ENCODE data around the gene ABHD11. TPM values are rescaled to one million over a fixed set of nuclear protein-coding genes. Genes with fewer than 3 reads are reported as not detected.
"Not testable (repeated sequence)": the region's sequence is repeated elsewhere in the genome, so short reads cannot be mapped to it uniquely, and the experiment has no call there.

ABHD11 gene
- total and polyA plus RNA-seq, 2 donors, result 5.8 to 22.6 TPM

DNA sequence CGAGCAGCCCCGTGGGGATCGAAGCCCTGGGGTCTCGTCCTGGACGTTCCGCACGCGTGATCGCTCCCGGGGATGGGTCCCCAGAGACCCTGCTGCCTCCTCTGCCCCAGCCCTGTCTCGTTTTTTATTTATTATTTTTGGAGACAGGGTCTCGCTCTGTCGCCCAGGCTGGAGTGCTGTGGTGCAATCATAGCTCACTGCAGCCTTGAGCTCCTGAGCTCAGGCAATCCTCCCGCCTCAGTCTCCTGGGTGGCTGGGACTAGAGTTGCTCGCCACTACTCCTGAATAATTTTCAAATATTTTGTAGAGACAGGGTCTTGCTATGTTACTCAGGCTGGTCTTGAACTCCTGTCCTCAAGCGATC, 18.8 kb downstream of the ABHD11 start:
- H3K27ac ChIP-seq (ENCODE audit: low read depth), result no peak overlapping the region
- H3K4me3 ChIP-seq (ENCODE audit: low read depth, low read length), result peak overlapping the region; percentile 86
- DNase-seq (ENCODE audit: extremely low spot score), result no peak
- no peaks in the 10 kb centered on the region for H3K36me3 ChIP-seq (ENCODE audit: insufficient read depth)
- no peaks in the 10 kb centered on the region for H3K4me1 ChIP-seq (ENCODE audit: insufficient read depth)
- WGBS, result 10% methylated on average over 16 of the region's 16 CpGs

GRCh38 chr7:73718905-73719805, 19.4 kb downstream of the ABHD11 start, which contains the start of gene STX1A:
Gene STX1A, minus strand, starts transcription at chr7:73719669. Its CDS starts 38 bp downstream, at chr7:73719631.
- no peaks in the 10 kb centered on the region for H3K4me1 ChIP-seq (ENCODE audit: insufficient read depth)

GRCh38 chr7:73718438-73718881, 20.1 kb downstream of the ABHD11 start:
- no peak overlapping the region for H3K27ac ChIP-seq (ENCODE audit: low read depth)
- H3K4me3 ChIP-seq (ENCODE audit: low read depth, low read length), result peak overlapping the region; percentile 86
- H3K4me1 ChIP-seq (ENCODE audit: insufficient read depth), result no peaks in the 10 kb centered on the region
- WGBS, result 41% methylated on average over 9 of the region's 9 CpGs
- no peaks in the 10 kb centered on the region for H3K36me3 ChIP-seq (ENCODE audit: insufficient read depth)
- no peak for DNase-seq (ENCODE audit: extremely low spot score)

More at GRCh38 chr7:73718905-73719805, 19.4 kb downstream of the ABHD11 start, which contains the start of gene STX1A:
- Histone ChIP-seq H3K27ac (ENCODE audit: low read depth) (no peak within 1 kb of the TSS), H3K4me3 (ENCODE audit: low read depth, low read length) (peak within 1 kb of the TSS; percentile 86), H3K36me3 (ENCODE audit: insufficient read depth) (no peaks in the 10 kb centered on the region)
- DNase-seq (ENCODE audit: extremely low spot score), result no peak
- 2% methylated on average over 96 of the region's 96 CpGs for WGBS

- DNase-seq (ENCODE audit: extremely low spot score), result no peak
- Histone ChIP-seq H3K27ac (ENCODE audit: low read depth) (no peak overlapping the region), H3K4me3 (ENCODE audit: low read depth, low read length) (no peak overlapping the region), H3K4me1 (ENCODE audit: insufficient read depth) (no peaks in the 10 kb centered on the region), H3K36me3 (ENCODE audit: insufficient read depth) (no peaks in the 10 kb centered on the region)
- WGBS, result 68% methylated on average over 10 of the region's 10 CpGs
Observed at GRCh38 chr7:73717991-73718405, 20.6 kb downstream of the ABHD11 start.

DNA sequence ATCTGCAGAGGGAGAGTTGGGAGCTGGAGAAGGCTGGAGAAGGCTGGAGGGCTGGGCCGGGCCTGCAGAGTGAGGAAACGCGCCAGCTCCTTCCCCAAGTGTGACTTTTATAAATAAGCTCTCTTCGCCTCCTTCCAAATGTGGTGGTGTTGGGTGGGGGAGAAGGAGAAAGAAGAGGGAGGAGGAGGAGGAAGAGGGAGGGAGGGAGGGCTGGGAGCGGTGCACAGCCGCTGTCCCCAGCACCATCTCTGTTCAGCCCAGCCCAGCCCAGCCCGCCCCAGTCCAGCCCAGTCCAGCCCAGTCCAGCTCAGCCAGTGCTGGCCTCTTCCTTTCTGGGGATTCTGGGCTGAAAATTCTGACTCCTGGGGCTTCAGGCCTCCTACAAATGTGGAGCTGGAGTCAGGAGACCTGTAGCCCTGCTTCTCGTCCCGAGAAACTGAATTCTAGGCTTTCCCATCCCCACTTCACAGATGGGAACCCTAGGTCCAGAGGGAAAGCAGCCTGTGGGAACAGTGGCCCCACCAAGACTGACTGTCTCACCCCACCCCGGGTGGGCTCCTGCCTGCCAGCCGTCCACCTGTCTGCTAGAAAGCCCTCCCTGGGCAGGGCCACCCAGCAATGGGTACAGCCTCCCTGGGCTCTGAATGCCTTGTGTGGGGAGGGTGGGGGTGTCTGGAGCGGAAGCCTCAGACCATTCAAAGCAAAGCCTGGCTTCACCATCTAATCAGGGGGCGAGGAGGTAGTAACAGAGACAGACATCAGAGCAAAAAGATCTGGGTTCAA, 21.4 kb downstream of the ABHD11 start:
- no peak overlapping the region for H3K27ac ChIP-seq (ENCODE audit: low read depth)
- H3K4me1 ChIP-seq (ENCODE audit: insufficient read depth), result no peaks in the 10 kb centered on the region
- H3K4me3 ChIP-seq (ENCODE audit: low read depth, low read length), result no peak overlapping the region

GRCh38 chr7:73716318-73716890, 22.2 kb downstream of the ABHD11 start:
- Histone ChIP-seq H3K36me3 (ENCODE audit: insufficient read depth) (no peaks in the 10 kb centered on the region), H3K4me3 (ENCODE audit: low read depth, low read length) (no peak overlapping the region), H3K4me1 (ENCODE audit: insufficient read depth) (no peaks in the 10 kb centered on the region), H3K27ac (ENCODE audit: low read depth) (no peak overlapping the region)
- 69% methylated on average over 4 of the region's 4 CpGs for WGBS
- DNase-seq (ENCODE audit: extremely low spot score), result no peak

More for the DNA sequence above, 21.4 kb downstream of the ABHD11 start:
- H3K36me3 ChIP-seq (ENCODE audit: insufficient read depth), result no peaks in the 10 kb centered on the region
- no peak for DNase-seq (ENCODE audit: extremely low spot score)
- WGBS, result 58% methylated on average over 13 of the region's 13 CpGs

DNA sequence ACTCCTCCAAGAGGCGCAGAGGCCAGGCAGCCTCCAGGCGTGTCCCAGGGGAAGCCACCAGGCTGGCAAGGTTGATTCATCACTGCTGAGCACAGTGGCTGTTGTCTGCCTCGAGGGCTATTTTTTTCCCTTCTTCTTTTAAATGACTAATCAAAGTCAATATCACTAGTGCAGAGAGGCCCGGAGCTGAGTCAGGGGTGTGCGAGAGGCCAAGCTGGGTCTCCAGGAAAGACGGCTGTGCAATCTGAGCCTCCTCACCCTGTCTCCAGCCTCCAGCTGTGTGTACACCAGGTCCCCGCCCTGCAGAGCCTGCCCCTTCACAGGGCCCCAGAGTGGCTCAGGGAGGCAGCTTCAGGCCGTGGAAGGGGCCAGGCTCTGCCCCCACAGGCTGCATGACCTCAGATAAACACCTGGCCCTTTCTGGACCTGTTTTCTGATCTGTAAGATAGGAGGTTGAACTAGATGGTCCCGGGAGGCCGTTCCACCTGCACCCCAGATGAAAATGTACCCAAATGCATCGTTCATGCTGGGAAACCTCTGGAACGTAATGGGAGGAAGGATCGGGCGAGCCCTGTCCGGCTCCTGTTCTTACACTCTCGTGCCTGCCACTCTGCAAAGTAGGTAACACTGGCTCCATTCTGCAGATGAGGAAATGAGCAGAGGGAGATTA, 22.8 kb downstream of the ABHD11 start:
- Histone ChIP-seq H3K36me3 (ENCODE audit: insufficient read depth) (no peaks in the 10 kb centered on the region), H3K4me3 (ENCODE audit: low read depth, low read length) (no peak overlapping the region), H3K27ac (ENCODE audit: low read depth) (no peak overlapping the region), H3K4me1 (ENCODE audit: insufficient read depth) (no peaks in the 10 kb centered on the region)
- 60% methylated on average over 16 of the region's 16 CpGs for WGBS
- DNase-seq (ENCODE audit: extremely low spot score), result peak; percentile 72

DNA sequence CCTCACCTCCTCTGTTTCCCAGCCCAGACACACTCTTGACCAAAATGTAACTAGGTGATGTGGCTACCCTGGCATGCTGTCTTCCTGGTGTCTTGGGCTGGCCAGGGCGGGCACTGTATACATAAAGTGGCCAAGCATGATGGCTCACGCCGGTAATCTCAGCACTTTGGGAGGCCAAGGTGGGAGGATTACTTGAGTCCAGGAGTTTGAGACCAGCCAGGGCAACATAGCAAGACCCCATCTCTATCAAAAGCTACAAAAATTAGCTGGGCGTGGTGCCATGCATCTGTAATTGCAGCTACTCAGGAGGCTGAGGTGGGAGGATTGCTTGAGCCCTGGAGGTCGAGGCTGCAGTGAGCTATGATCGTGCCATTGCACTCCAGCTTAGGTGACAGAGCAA, 25.3 kb downstream of the ABHD11 start:
- H3K27ac ChIP-seq (ENCODE audit: low read depth); H3K36me3 ChIP-seq (ENCODE audit: insufficient read depth); DNase-seq (ENCODE audit: extremely low spot score); H3K4me3 ChIP-seq (ENCODE audit: low read depth, low read length); H3K4me1 ChIP-seq (ENCODE audit: insufficient read depth): not testable (repeated sequence)
- WGBS, result 96% methylated on average over 6 of the region's 6 CpGs

GRCh38 chr7:73712773-73713172, 25.8 kb downstream of the ABHD11 start:
- no peak overlapping the region for H3K27ac ChIP-seq (ENCODE audit: low read depth)
- no peak for DNase-seq (ENCODE audit: extremely low spot score)
- no peaks in the 10 kb centered on the region for H3K4me1 ChIP-seq (ENCODE audit: insufficient read depth)
- H3K4me3 ChIP-seq (ENCODE audit: low read depth, low read length), result no peak overlapping the region
- WGBS, result 77% methylated on average over 1 of the region's 1 CpG
- no peaks in the 10 kb centered on the region for H3K36me3 ChIP-seq (ENCODE audit: insufficient read depth)

DNA sequence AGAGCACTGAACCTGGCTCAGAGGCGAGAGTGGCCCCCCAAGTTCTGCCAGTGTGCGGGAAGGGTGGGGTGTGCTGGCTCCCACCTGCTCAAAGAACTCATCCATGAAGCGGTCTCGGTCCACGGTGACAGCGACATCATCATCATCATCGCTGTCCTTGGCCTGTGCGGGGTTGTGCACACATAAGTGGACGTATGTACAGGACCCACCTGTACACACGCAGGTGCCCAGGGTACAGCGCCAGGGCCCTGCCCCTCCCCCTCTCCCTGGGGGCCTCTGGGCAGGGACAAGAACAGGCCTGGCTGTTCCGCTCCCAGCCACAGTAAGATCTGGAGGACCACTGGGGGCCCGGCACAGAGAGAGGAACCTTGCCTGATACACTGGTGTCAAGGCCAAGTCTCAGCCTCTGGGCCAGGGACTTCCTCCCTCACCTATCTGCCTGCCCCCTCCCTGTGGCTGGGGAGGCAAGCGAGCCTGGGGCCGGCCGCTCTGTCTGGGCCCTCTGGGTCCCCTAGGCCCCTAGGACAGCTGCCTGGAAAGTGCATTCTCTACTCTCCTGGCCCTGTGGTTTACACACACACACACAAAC, 29.5 kb downstream of the ABHD11 start:
- H3K4me1 ChIP-seq (ENCODE audit: insufficient read depth), result no peaks in the 10 kb centered on the region
- WGBS, result 96% methylated on average over 16 of the region's 16 CpGs
- no peaks in the 10 kb centered on the region for H3K36me3 ChIP-seq (ENCODE audit: insufficient read depth)
- no peak overlapping the region for H3K4me3 ChIP-seq (ENCODE audit: low read depth, low read length)
- no peak overlapping the region for H3K27ac ChIP-seq (ENCODE audit: low read depth)
- no peak for DNase-seq (ENCODE audit: extremely low spot score)

GRCh38 chr7:73707045-73707631, 31.5 kb downstream of the ABHD11 start:
- no peak overlapping the region for H3K4me3 ChIP-seq (ENCODE audit: low read depth, low read length)
- H3K27ac ChIP-seq (ENCODE audit: low read depth), result no peak overlapping the region
- H3K36me3 ChIP-seq (ENCODE audit: insufficient read depth), result no peaks in the 10 kb centered on the region
- no peak for DNase-seq (ENCODE audit: extremely low spot score)
- WGBS, result 73% methylated on average over 15 of the region's 15 CpGs
- H3K4me1 ChIP-seq (ENCODE audit: insufficient read depth), result no peaks in the 10 kb centered on the region

- DNase-seq (ENCODE audit: extremely low spot score), result no peak
- H3K4me3 ChIP-seq (ENCODE audit: low read depth, low read length), result no peak overlapping the region
- no peaks in the 10 kb centered on the region for H3K4me1 ChIP-seq (ENCODE audit: insufficient read depth)
- no peak overlapping the region for H3K27ac ChIP-seq (ENCODE audit: low read depth)
- H3K36me3 ChIP-seq (ENCODE audit: insufficient read depth), result no peaks in the 10 kb centered on the region
- 82% methylated on average over 25 of the region's 25 CpGs for WGBS
Observed at GRCh38 chr7:73706126-73707044, 32.2 kb downstream of the ABHD11 start.
